Fibroblast of lung (primary cell): ENCODE measurements around the gene WDR48. TPM values are rescaled to one million over a fixed set of nuclear protein-coding genes. Genes with fewer than 3 reads are reported as not detected.

Experiments
- DNase-seq, 2 donors: peaks; one replicate each; pipeline versions ENCODE4 v3.0.0 to v3.0.0-alpha.2; 2010; ENCODE audit warnings: low read depth in 2 of 2
- H2AFZ ChIP-seq: 2 replicates; pipeline ENCODE4 v1.5.1; 2012; ENCODE audit warnings: low read length, control low read depth, inconsistent platforms
- H3K27ac ChIP-seq: 2 replicates; pipeline ENCODE4 v1.5.1; 2011; ENCODE audit warnings: low read length, control low read depth; ENCODE audit not compliant: insufficient read depth
- H3K27me3 ChIP-seq: 2 replicates; pipeline ENCODE4 v1.5.1; 2011; ENCODE audit warnings: mild to moderate bottlenecking, low read length; ENCODE audit not compliant: control insufficient read depth, insufficient read depth
- H3K36me3 ChIP-seq: 2 replicates; pipeline ENCODE4 v1.5.1; 2011; ENCODE audit warnings: low read length; ENCODE audit not compliant: control insufficient read depth, insufficient read depth
- H3K4me1 ChIP-seq: 2 replicates; pipeline ENCODE4 v1.5.1; 2011; ENCODE audit warnings: low read length; ENCODE audit not compliant: control insufficient read depth, insufficient read depth; ENCODE audit errors: extremely low read depth
- H3K4me2 ChIP-seq: 2 replicates; pipeline ENCODE4 v1.5.1; 2011; ENCODE audit warnings: low read length, control low read depth; ENCODE audit not compliant: insufficient read depth; ENCODE audit errors: extremely low read depth
- H3K4me3 ChIP-seq, 4 experiments: fragments of 200-600 bp in 1 of 4; sonication (generic) in 1 of 4; replicated peaks in 1 of 4; 2 replicates each; pipeline ENCODE4 v1.5.1; 2011 to 2016; ENCODE audit warnings: low read length in 4 of 4, low read depth in 3 of 4, mild to moderate bottlenecking in 3 of 4, control low read depth in 2 of 4, inconsistent platforms in 1 of 4, mixed read lengths in 1 of 4; ENCODE audit not compliant: insufficient read depth in 1 of 4; ENCODE audit errors: control extremely low read depth in 1 of 4
- H3K79me2 ChIP-seq: 2 replicates; pipeline ENCODE4 v1.5.1; 2012; ENCODE audit warnings: mild to moderate bottlenecking, low read length, inconsistent platforms; ENCODE audit not compliant: control insufficient read depth, insufficient read depth
- H3K9ac ChIP-seq: 2 replicates; pipeline ENCODE4 v1.5.1; 2011; ENCODE audit warnings: mild to moderate bottlenecking, low read length, control low read depth; ENCODE audit not compliant: insufficient read depth
- H3K9me3 ChIP-seq: 2 replicates; pipeline ENCODE4 v1.5.1; 2012; ENCODE audit warnings: low read depth, low read length; ENCODE audit not compliant: control insufficient read depth, insufficient read depth
- H4K20me1 ChIP-seq: 2 replicates; pipeline ENCODE4 v1.5.1; 2011; ENCODE audit warnings: low read length; ENCODE audit not compliant: control insufficient read depth, insufficient read depth; ENCODE audit errors: extremely low read depth
- CTCF ChIP-seq, 2 donors: IDR thresholded peaks in 1 of 2; conservative IDR thresholded peaks in 1 of 2; 1 replicate in 1 of 2; 2 replicates in 1 of 2; pipeline ENCODE4 v1.5.1; 2011 to 2012; ENCODE audit warnings: low read length in 2 of 2, control low read depth in 1 of 2, inconsistent platforms in 1 of 2, low read depth in 1 of 2, mild to moderate bottlenecking in 1 of 2
- EZH2 ChIP-seq: IDR thresholded peaks from 2 replicates; pipeline ENCODE4 v1.5.1; 2012; ENCODE audit warnings: low read length, control low read depth, mild to moderate bottlenecking; ENCODE audit errors: missing control alignments
- polyA plus RNA-seq, 2 donors: library from polyadenylated mRNA; depleted of rRNA in 1 of 2; stranded (reverse) in 1 of 2; unstranded in 1 of 2; fragments of >200 nt; gene quantifications; 2 replicates each; pipeline ENCODE4 v1.2.1, GENCODE V29; 2011 to 2012; ENCODE audit warnings: missing spikeins in 1 of 2
- total RNA-seq: library from RNA; depleted of rRNA; stranded (reverse); fragments of >200 nt; gene quantifications from 2 replicates; pipeline ENCODE4 v1.2.1, GENCODE V29; 2014

Gene WDR48
- total and polyA plus RNA-seq, 2 donors (not counting 1 experiment from before 2014, with no cell fraction given): 35.1 to 44.9 TPM

GRCh38 chr3:39063143-39063542 is 11.3 kb downstream of the WDR48 start:
- H3K9me3 ChIP-seq: no peaks in the 10 kb centered on the region
- no peak for TF ChIP-seq CTCF (conservative IDR thresholded peaks at IDR 0.05 in 1 of 2, IDR thresholded peaks at IDR 0.05 in 1 of 2; ENCODE audit: low read depth in 1 of 2, low read length in 2 of 2)
- TF ChIP-seq EZH2: no peak
- no peaks in the 10 kb centered on the region for H3K27me3 ChIP-seq
- no peak overlapping the region for H3K4me3 ChIP-seq
- H3K36me3 ChIP-seq: no peaks in the 10 kb centered on the region
- DNase-seq: no peak
- H3K4me2 ChIP-seq: no peak overlapping the region
- H2AFZ ChIP-seq: no peak overlapping the region
- no peaks in the 10 kb centered on the region for H4K20me1 ChIP-seq
- peaks cover 2% of the 10 kb centered on the region for H3K79me2 ChIP-seq
- no peak overlapping the region for H3K9ac ChIP-seq
- no peak overlapping the region for H3K27ac ChIP-seq
- no peaks in the 10 kb centered on the region for H3K4me1 ChIP-seq

- DNase-seq: peak in 1 of 2 donors; percentile 86
- H3K4me3 ChIP-seq: no peak overlapping the region
- no peak for TF ChIP-seq CTCF (conservative IDR thresholded peaks at IDR 0.05 in 1 of 2, IDR thresholded peaks at IDR 0.05 in 1 of 2; ENCODE audit: low read depth in 1 of 2, low read length in 2 of 2)
- TF ChIP-seq EZH2: no peak
- H4K20me1 ChIP-seq: no peaks in the 10 kb centered on the region
- no peak overlapping the region for H3K9ac ChIP-seq
- H3K4me2 ChIP-seq: no peak overlapping the region
- H3K27me3 ChIP-seq: no peaks in the 10 kb centered on the region
- H3K27ac ChIP-seq: no peak overlapping the region
- H3K36me3 ChIP-seq: no peaks in the 10 kb centered on the region
- no peaks in the 10 kb centered on the region for H3K79me2 ChIP-seq
- no peaks in the 10 kb centered on the region for H3K4me1 ChIP-seq
- no peak overlapping the region for H2AFZ ChIP-seq
- H3K9me3 ChIP-seq: no peaks in the 10 kb centered on the region
Measured at GRCh38 chr3:39064646-39065045, 12.8 kb downstream of the WDR48 start.

GRCh38 chr3:39065197-39065596 is 13.4 kb downstream of the WDR48 start:
- no peaks in the 10 kb centered on the region for H3K27me3 ChIP-seq
- no peak overlapping the region for H3K9ac ChIP-seq
- H3K4me2 ChIP-seq: no peak overlapping the region
- peak; percentile 13 to 68 for DNase-seq
- H3K4me1 ChIP-seq: no peaks in the 10 kb centered on the region
- TF ChIP-seq EZH2: no peak
- peak; percentile 51 to 55 for TF ChIP-seq CTCF (conservative IDR thresholded peaks at IDR 0.05 in 1 of 2, IDR thresholded peaks at IDR 0.05 in 1 of 2; ENCODE audit: low read depth in 1 of 2, low read length in 2 of 2)
- H2AFZ ChIP-seq: no peak overlapping the region
- no peaks in the 10 kb centered on the region for H4K20me1 ChIP-seq
- no peaks in the 10 kb centered on the region for H3K9me3 ChIP-seq
- H3K4me3 ChIP-seq: no peak overlapping the region
- H3K27ac ChIP-seq: no peak overlapping the region
- no peaks in the 10 kb centered on the region for H3K79me2 ChIP-seq
- H3K36me3 ChIP-seq: no peaks in the 10 kb centered on the region
